ENCODE measurements around the gene HEMGN.

HEMGN gene

GRCh38 chr9:97928986-97929604 lies 8.9 kb downstream of the HEMGN start:
- no peak for DNase-seq

GRCh38 chr9:97925497-97926334 lies 12.3 kb downstream of the HEMGN start:
- no peak for DNase-seq

GRCh38 chr9:97924386-97924785 lies 13.6 kb downstream of the HEMGN start:
- DNase-seq = peak; percentile 31 to 59

GRCh38 chr9:97923529-97924108 lies 14.4 kb downstream of the HEMGN start:
- DNase-seq = peak; percentile 76 to 77

GRCh38 chr9:97921959-97922724 lies 15.8 kb downstream of the HEMGN start, which contains the start of gene TRMO:
Gene TRMO (minus strand): TSS chr9:97922500. CDS start chr9:97922493, 7 bp downstream.
- peak; percentile 98 to 99 for DNase-seq

GRCh38 chr9:97919217-97919813 lies 18.7 kb downstream of the HEMGN start:
- DNase-seq = no peak

GRCh38 chr9:97918611-97919010 lies 19.4 kb downstream of the HEMGN start:
- DNase-seq = no peak

- no peak for DNase-seq
These were observed 26.0 kb downstream of the HEMGN start for GRCh38 chr9:97911970-97912369.

GRCh38 chr9:97911528-97911927 lies 26.4 kb downstream of the HEMGN start:
- no peak for DNase-seq

- DNase-seq = no peak
These were observed 27.6 kb downstream of the HEMGN start for GRCh38 chr9:97910357-97910756.

- peak; percentile 87 to 93 for DNase-seq
These were observed 29.3 kb downstream of the HEMGN start for GRCh38 chr9:97908705-97909104.

GRCh38 chr9:97907632-97908031 lies 30.3 kb downstream of the HEMGN start:
- peak in 1 of 2 donors; percentile 16 for DNase-seq

- peak; percentile 57 to 79 for DNase-seq
These were observed 30.9 kb downstream of the HEMGN start for GRCh38 chr9:97907046-97907445.

- peak; percentile 86 to 94 for DNase-seq
These were observed 31.6 kb downstream of the HEMGN start for GRCh38 chr9:97906236-97906831.

GRCh38 chr9:97905228-97905627 lies 32.7 kb downstream of the HEMGN start:
- DNase-seq = peak; percentile 63 to 78

GRCh38 chr9:97904725-97905124 lies 33.2 kb downstream of the HEMGN start:
- no peak for DNase-seq

- no peak for DNase-seq
These were observed 34.8 kb downstream of the HEMGN start for GRCh38 chr9:97903177-97903576.

- peak; percentile 40 to 48 for DNase-seq
These were observed 37.0 kb downstream of the HEMGN start for GRCh38 chr9:97900738-97901565.

- DNase-seq = no peak
These were observed 37.8 kb downstream of the HEMGN start for GRCh38 chr9:97900103-97900737.

GRCh38 chr9:97895695-97896332 lies 42.2 kb downstream of the HEMGN start:
- peak; percentile 75 to 81 for DNase-seq

Measured in inflammatory macrophage (primary cell).